Measurements from ENCODE around the gene RFFL. TPM values are rescaled to one million over a fixed set of nuclear protein-coding genes. Genes with fewer than 3 reads are reported as not detected.
"Not testable (repeated sequence)": the region's sequence is repeated elsewhere in the genome, so short reads cannot be mapped to it uniquely, and the experiment has no call there.

The RFFL gene
- total and polyA plus RNA-seq, 2 donors (not counting 1 experiment from before 2014, with no cell fraction given), result 13.6 to 36.9 TPM

- no peak overlapping the region for H3K4me3 ChIP-seq (ENCODE audit: control extremely low read depth in 1 of 5, extremely low read depth in 1 of 5, insufficient read depth in 1 of 5, low read depth in 2 of 5, low read length in 4 of 5)
- H3K36me3 ChIP-seq (replicated peaks in 1 of 2; ENCODE audit: control extremely low read depth in 1 of 2, control insufficient read depth in 1 of 2, extremely low read depth in 1 of 2, insufficient read depth in 2 of 2, low read length in 1 of 2), result peaks cover 0 to 21% of the 10 kb centered on the region in 2 experiments
- H3K9me3 ChIP-seq (ENCODE audit: control extremely low read depth in 1 of 3, control insufficient read depth in 2 of 3, insufficient read depth in 1 of 3, low read length in 2 of 3), result no peaks in the 10 kb centered on the region
- ChIA-PET POLR2A (no interaction called here), CTCF (interaction anchor here (5.2 to 6.9 kb wide), 2 partner anchors 88 to 118 kb away, joined by 54 to 70 read pairs; partner anchors contain the start of genes FNDC8 and RAD51D)
- intact Hi-C loops (cut with micrococcal nuclease), result no loop called here
- no peak overlapping the region for H3K27ac ChIP-seq (ENCODE audit: low read length in 2 of 2)
- no peaks in the 10 kb centered on the region for H3K27me3 ChIP-seq (replicated peaks in 1 of 4; ENCODE audit: control extremely low read depth in 1 of 4, control insufficient read depth in 3 of 4, insufficient read depth in 4 of 4, low read length in 3 of 4)
- H3K9me3 Mint-ChIP-seq (ENCODE audit: insufficient read depth), result no peaks in the 10 kb centered on the region
- no peaks in the 10 kb centered on the region for H3K4me1 ChIP-seq (ENCODE audit: control insufficient read depth in 2 of 2, insufficient read depth in 2 of 2, low read length in 2 of 2)
- H3K27me3 Mint-ChIP-seq, result no peaks in the 10 kb centered on the region
- no peak overlapping the region for H3K4me3 Mint-ChIP-seq
- no peak for TF ChIP-seq CTCF (IDR thresholded peaks at IDR 0.05)
- no peaks in the 10 kb centered on the region for H4K20me1 ChIP-seq (ENCODE audit: control insufficient read depth, insufficient read depth, low read length, poor library complexity, severe bottlenecking)
- H2AFZ ChIP-seq (ENCODE audit: insufficient read depth, low read depth, low read length, poor library complexity, severe bottlenecking), result no peak overlapping the region
- peaks cover 3% of the 10 kb centered on the region for H3K4me1 Mint-ChIP-seq
- H3K9ac ChIP-seq (ENCODE audit: low read length), result no peak overlapping the region
- 96% methylated on average over 13 of the region's 15 CpGs for WGBS (ENCODE audit: insufficient coverage)
- ATAC-seq (ENCODE audit: low read depth) (no peak), DNase-seq (no peak)
- no peak overlapping the region for H3K27ac Mint-ChIP-seq
- H3K79me2 ChIP-seq (ENCODE audit: control insufficient read depth, insufficient read depth, low read length), result no peaks in the 10 kb centered on the region
- no peak overlapping the region for H3K4me2 ChIP-seq (replicated peaks; ENCODE audit: low read depth, low read length, poor library complexity, severe bottlenecking)
Observed at GRCh38 chr17:35002876-35003551, 60.5 kb downstream of the RFFL start.

DNA sequence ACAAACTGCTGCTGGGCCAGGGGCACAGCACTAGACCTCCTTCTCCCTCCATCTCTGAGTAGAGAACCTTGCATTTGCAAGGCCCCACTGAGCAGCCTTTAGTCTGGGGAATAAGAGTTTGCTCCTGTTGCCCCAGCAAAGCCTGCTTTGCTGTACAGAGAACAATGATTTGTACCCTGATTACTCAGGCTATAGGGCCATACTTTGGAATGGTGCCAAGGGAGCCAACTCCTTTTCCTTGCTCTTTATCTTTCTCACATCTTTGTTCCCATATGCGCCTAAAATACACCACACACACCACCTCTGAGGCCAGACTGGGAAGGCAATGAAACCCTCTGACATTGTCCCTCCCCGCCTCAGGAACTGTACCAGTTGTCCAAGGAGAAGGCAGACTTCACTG, 62.0 kb downstream of the RFFL start:
- Histone ChIP-seq H3K36me3 (replicated peaks in 1 of 2; ENCODE audit: control extremely low read depth in 1 of 2, control insufficient read depth in 1 of 2, extremely low read depth in 1 of 2, insufficient read depth in 2 of 2, low read length in 1 of 2) (peaks cover 0 to 21% of the 10 kb centered on the region in 2 experiments), H3K9me3 (ENCODE audit: control extremely low read depth in 1 of 3, control insufficient read depth in 2 of 3, insufficient read depth in 1 of 3, low read length in 2 of 3) (no peaks in the 10 kb centered on the region), H4K20me1 (ENCODE audit: control insufficient read depth, insufficient read depth, low read length, poor library complexity, severe bottlenecking) (no peaks in the 10 kb centered on the region), H2AFZ (ENCODE audit: insufficient read depth, low read depth, low read length, poor library complexity, severe bottlenecking) (no peak overlapping the region), H3K79me2 (ENCODE audit: control insufficient read depth, insufficient read depth, low read length) (no peaks in the 10 kb centered on the region), H3K4me3 (ENCODE audit: control extremely low read depth in 1 of 5, extremely low read depth in 1 of 5, insufficient read depth in 1 of 5, low read depth in 2 of 5, low read length in 4 of 5) (no peak overlapping the region), H3K9ac (ENCODE audit: low read length) (no peak overlapping the region), H3K27ac (ENCODE audit: low read length in 2 of 2) (no peak overlapping the region), H3K4me1 (ENCODE audit: control insufficient read depth in 2 of 2, insufficient read depth in 2 of 2, low read length in 2 of 2) (no peaks in the 10 kb centered on the region), H3K4me2 (replicated peaks; ENCODE audit: low read depth, low read length, poor library complexity, severe bottlenecking) (no peak overlapping the region), H3K27me3 (replicated peaks in 1 of 4; ENCODE audit: control extremely low read depth in 1 of 4, control insufficient read depth in 3 of 4, insufficient read depth in 4 of 4, low read length in 3 of 4) (no peaks in the 10 kb centered on the region)
- no peaks in the 10 kb centered on the region for H3K9me3 Mint-ChIP-seq (ENCODE audit: insufficient read depth)
- ATAC-seq (ENCODE audit: low read depth), result no peak
- DNase-seq, result no peak
- ChIA-PET CTCF (interaction anchor here (0.9 to 6.9 kb wide), 4 partner anchors 64 to 119 kb away, joined by 3 to 70 read pairs (median 29); partner anchors contain the start of genes FNDC8 and RAD51D), POLR2A (no interaction called here)
- H3K4me1 Mint-ChIP-seq, result peaks cover 3% of the 10 kb centered on the region
- no peaks in the 10 kb centered on the region for H3K27me3 Mint-ChIP-seq
- 100% methylated on average over 1 of the region's 2 CpGs for WGBS (ENCODE audit: insufficient coverage)
- TF ChIP-seq EZH2 (IDR thresholded peaks at IDR 0.05; ENCODE audit: borderline replicate concordance, insufficient read depth, low read depth, low read length, poor library complexity, severe bottlenecking) (no peak), CTCF (IDR thresholded peaks at IDR 0.05) (no peak)
- no peak overlapping the region for H3K4me3 Mint-ChIP-seq
- intact Hi-C loops (cut with micrococcal nuclease), result no loop called here
- H3K27ac Mint-ChIP-seq, result no peak overlapping the region

- H3K4me1 Mint-ChIP-seq; DNase-seq; POLR2A ChIA-PET; H4K20me1 ChIP-seq (ENCODE audit: control insufficient read depth, insufficient read depth, low read length, poor library complexity, severe bottlenecking); H3K27me3 ChIP-seq (replicated peaks in 1 of 4; ENCODE audit: control extremely low read depth in 1 of 4, control insufficient read depth in 3 of 4, insufficient read depth in 4 of 4, low read length in 3 of 4); intact Hi-C loops (cut with micrococcal nuclease); H3K4me1 ChIP-seq (ENCODE audit: control insufficient read depth in 2 of 2, insufficient read depth in 2 of 2, low read length in 2 of 2); H3K4me3 Mint-ChIP-seq; H3K4me2 ChIP-seq (replicated peaks; ENCODE audit: low read depth, low read length, poor library complexity, severe bottlenecking); H3K9me3 ChIP-seq (ENCODE audit: control extremely low read depth in 1 of 3, control insufficient read depth in 2 of 3, insufficient read depth in 1 of 3, low read length in 2 of 3); ATAC-seq (ENCODE audit: low read depth); H3K27me3 Mint-ChIP-seq; H3K9ac ChIP-seq (ENCODE audit: low read length); H3K4me3 ChIP-seq (ENCODE audit: control extremely low read depth in 1 of 5, extremely low read depth in 1 of 5, insufficient read depth in 1 of 5, low read depth in 2 of 5, low read length in 4 of 5); H2AFZ ChIP-seq (ENCODE audit: insufficient read depth, low read depth, low read length, poor library complexity, severe bottlenecking); H3K9me3 Mint-ChIP-seq (ENCODE audit: insufficient read depth); H3K27ac ChIP-seq (ENCODE audit: low read length in 2 of 2); H3K79me2 ChIP-seq (ENCODE audit: control insufficient read depth, insufficient read depth, low read length); H3K27ac Mint-ChIP-seq: not testable (repeated sequence)
- peaks cover 0 to 21% of the 10 kb centered on the region in 2 experiments for H3K36me3 ChIP-seq (replicated peaks in 1 of 2; ENCODE audit: control extremely low read depth in 1 of 2, control insufficient read depth in 1 of 2, extremely low read depth in 1 of 2, insufficient read depth in 2 of 2, low read length in 1 of 2)
- CTCF ChIA-PET, result interaction anchor here (1.0 to 6.9 kb wide), 5 partner anchors 63 to 120 kb away, joined by 3 to 70 read pairs (median 25); partner anchors contain the start of genes FNDC8, RAD51D and RFFL
- 98% methylated on average over 12 of the region's 14 CpGs for WGBS (ENCODE audit: insufficient coverage)
Observed at GRCh38 chr17:35000965-35001364, 62.5 kb downstream of the RFFL start.

Measured in B cell (primary cell).